ENCODE measurements around the gene UBA5. TPM values are rescaled to one million over a fixed set of nuclear protein-coding genes. Genes with fewer than 3 reads are reported as not detected.
"Not testable (repeated sequence)": the region's sequence is repeated elsewhere in the genome, so short reads cannot be mapped to it uniquely, and the experiment has no call there.

The UBA5 gene
- total RNA-seq, 2 experiments from 2014 or later: 68.9 to 77.6 TPM

DNA sequence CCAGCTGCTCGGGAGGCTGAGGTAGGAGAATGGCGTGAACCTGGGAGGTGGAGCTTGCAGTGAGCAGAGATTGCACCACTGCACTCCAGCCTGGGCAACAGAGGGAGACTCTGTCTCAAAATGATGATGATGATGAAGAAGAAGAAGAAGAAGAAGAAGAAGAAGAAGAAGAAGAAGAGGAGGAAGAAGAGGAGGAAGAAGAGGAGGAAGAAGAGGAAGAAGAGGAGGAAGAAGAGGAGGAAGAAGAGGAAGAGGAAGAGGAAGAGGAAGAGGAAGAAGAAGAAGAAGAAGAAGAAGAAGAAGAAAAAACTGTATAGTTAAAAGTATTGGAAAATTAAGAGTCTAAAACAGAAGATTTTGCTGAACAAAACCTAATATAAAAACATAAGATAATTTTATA is 18.7 kb upstream of the UBA5 start:
- not testable (repeated sequence) for H3K27me3 Mint-ChIP-seq, H3K4me3 Mint-ChIP-seq, H3K27ac Mint-ChIP-seq, DNase-seq, H3K9me3 Mint-ChIP-seq, H3K4me1 Mint-ChIP-seq
- peaks cover 10% of the 10 kb centered on the region for H3K36me3 Mint-ChIP-seq

DNA sequence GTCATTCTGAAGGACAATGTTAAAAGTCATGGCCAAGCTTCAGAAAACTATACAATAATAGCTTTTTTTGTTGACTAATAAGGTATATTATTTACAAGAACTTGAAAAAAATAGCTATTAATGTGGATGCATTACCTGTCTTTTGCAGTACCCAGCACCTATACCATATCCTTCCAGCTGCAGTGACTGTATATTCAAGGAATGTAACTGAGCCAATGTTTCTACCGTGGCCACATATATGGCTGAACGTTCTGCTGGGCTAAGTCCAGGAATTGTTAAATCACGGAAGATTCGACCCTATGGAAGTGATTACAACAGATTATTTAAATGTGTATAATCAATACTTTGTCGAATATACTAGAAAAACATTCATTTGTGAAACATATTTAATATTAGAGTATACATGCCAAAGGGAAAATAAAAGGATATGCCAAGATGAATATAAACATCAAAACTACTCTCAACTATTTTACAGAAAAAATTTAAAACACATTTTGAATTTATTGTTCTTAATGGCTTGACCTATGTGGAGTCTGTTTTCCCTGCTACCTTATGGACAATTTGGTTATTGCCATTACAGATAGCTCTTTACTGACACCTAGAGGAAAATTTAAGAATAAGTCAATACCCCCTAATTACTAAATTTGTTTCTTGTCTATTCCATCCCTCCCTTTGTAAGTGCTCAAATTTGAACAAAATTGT is 18.1 kb upstream of the UBA5 start:
- peaks cover 7% of the 10 kb centered on the region for H3K36me3 Mint-ChIP-seq
- peaks cover 2% of the 10 kb centered on the region for H3K4me1 Mint-ChIP-seq
- H3K4me3 Mint-ChIP-seq: no peak overlapping the region
- H3K9me3 Mint-ChIP-seq: no peaks in the 10 kb centered on the region
- DNase-seq: no peak
- H3K27me3 Mint-ChIP-seq: no peaks in the 10 kb centered on the region
- H3K27ac Mint-ChIP-seq: no peak overlapping the region

DNA sequence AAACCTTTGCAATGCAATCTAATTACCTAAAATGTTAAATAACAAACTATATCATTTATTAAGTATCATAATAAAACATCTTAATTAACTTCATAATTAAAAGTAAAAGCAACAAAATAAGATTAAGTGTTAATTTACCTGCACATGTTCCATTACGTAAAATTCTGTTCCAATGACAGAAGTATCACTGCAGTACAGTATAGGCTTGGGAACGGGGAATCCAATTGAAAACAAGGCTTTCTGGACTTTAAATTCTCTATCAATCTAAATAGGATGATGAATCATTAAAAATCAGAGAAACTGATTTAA is 17.6 kb upstream of the UBA5 start:
- H3K4me3 Mint-ChIP-seq: no peak overlapping the region
- H3K36me3 Mint-ChIP-seq: peaks cover 7% of the 10 kb centered on the region
- no peaks in the 10 kb centered on the region for H3K9me3 Mint-ChIP-seq
- H3K4me1 Mint-ChIP-seq: peaks cover 2% of the 10 kb centered on the region
- H3K27me3 Mint-ChIP-seq: no peaks in the 10 kb centered on the region
- DNase-seq: no peak
- no peak overlapping the region for H3K27ac Mint-ChIP-seq

DNA sequence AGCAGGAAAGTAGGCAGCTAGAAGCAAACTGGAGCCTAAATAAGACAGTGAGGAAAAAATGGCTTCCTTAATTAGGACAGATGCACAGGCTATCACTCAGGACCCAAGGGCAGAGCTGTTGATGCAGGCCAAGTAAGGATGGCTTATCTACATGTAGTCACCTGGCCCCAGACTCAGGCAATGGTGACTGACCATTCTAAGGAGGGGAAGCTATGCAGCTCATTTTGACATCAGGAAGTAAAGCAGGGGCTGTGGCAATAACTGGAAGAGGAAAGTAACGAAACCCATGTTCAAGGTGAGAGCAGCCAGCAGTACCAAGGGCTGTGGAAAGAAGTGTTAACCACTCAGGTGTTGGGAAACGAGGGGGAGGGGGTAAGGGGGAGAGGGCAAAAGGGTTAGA is 16.8 kb upstream of the UBA5 start:
- no peak overlapping the region for H3K27ac Mint-ChIP-seq
- H3K4me3 Mint-ChIP-seq: no peak overlapping the region
- peaks cover 7% of the 10 kb centered on the region for H3K36me3 Mint-ChIP-seq
- no peaks in the 10 kb centered on the region for H3K27me3 Mint-ChIP-seq
- no peak for DNase-seq
- no peaks in the 10 kb centered on the region for H3K9me3 Mint-ChIP-seq
- H3K4me1 Mint-ChIP-seq: peaks cover 2% of the 10 kb centered on the region

DNA sequence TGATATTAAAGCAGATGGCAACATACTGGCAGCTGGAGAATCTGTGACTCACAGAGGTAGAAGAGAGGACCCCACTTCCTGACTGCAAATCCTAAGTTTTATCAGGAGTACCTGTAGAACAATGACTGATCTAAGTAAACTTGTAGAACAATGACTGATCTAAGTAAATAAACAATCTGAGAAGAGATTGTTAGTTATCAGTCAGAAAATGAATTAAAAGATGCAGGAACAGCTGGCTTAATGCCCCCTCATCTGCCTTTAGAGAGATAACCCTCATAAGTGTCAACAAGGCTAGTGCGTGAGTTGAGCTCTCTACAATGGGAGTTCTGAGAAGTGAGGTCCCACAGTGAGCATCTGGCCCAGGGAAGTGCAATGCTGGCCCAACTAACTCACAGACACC is 15.1 kb upstream of the UBA5 start:
- Mint-ChIP-seq H3K9me3 (no peaks in the 10 kb centered on the region), H3K4me1 (peaks cover 4% of the 10 kb centered on the region), H3K27me3 (no peaks in the 10 kb centered on the region), H3K4me3 (no peak overlapping the region), H3K36me3 (peaks cover 3% of the 10 kb centered on the region), H3K27ac (no peak overlapping the region)
- no peak for DNase-seq

DNA sequence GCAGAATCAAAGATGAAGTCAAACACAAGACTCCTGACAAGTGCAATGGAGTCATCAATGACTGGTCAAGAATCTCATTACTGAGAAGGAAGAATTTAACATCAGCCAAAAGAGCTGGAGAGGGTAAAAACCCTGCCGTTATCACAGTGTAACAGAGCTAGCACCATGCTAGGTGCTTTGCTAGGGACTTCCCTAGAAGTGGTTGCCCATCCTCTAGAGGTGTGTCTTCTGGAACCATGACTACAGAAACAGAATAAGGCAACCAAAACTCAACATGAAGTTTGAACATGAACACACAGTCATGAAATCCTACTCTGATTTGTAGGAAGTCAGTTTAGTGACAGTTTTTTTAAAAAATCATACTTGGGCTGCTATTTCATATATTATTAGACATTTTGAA is 10.0 kb upstream of the UBA5 start:
- Mint-ChIP-seq H3K27ac (no peak overlapping the region), H3K4me1 (peaks cover 6% of the 10 kb centered on the region), H3K4me3 (no peak overlapping the region), H3K27me3 (no peaks in the 10 kb centered on the region), H3K36me3 (no peaks in the 10 kb centered on the region), H3K9me3 (no peaks in the 10 kb centered on the region)
- DNase-seq: no peak

DNA sequence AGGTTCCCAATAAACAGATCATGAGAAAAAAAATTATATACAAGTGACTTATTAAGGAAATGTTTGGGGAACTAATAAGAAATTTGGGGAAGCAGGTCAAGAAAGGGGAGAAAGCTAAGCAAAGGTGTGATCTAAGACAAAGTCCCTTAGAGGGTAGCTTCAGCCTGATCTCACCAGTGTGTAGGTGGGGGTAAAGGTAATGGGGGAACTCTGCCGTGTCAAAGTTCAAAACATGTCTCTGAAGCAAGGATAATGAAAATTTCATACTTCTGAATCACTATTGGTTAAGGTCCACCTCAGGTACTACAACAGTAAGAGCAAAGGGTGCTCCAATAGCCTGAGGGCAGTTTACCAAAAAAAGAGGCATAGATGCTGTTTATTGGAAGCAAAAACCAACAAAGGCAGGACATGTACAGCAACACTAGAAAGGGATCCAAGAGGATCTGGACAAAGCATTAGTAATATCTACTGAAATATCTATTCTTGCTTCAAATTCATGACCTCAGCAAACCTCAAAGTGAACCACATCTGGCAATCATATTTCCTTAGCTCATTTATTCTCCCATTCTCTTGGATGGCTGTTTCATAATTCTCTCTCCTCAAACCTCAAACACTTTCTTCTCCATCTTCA is 7.4 kb upstream of the UBA5 start:
- Mint-ChIP-seq H3K27ac (no peak overlapping the region), H3K4me1 (peaks cover 17% of the 10 kb centered on the region), H3K27me3 (no peaks in the 10 kb centered on the region), H3K9me3 (no peaks in the 10 kb centered on the region), H3K36me3 (peaks cover 3% of the 10 kb centered on the region), H3K4me3 (no peak overlapping the region)
- no peak for DNase-seq

DNA sequence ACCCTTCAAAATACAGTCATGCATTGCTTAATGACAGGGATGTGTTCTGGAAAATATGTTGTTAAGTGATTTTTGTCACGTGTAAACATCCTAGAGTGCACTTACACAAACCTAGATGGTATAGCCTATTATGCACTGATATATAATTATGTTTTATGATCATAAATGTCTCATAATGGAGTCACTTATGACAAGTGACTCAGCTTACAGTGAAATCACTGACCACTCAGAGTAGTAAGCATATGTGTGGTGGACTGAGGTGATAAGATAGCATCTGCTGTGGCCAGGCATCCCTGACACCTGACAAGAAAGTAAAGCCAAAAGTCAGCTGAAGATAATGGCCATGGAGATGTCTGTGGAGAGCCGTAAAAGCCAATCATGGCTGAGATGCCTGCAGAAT is 5.9 kb upstream of the UBA5 start:
- H3K4me3 Mint-ChIP-seq: no peak overlapping the region
- H3K27me3 Mint-ChIP-seq: no peaks in the 10 kb centered on the region
- peaks cover 20% of the 10 kb centered on the region for H3K4me1 Mint-ChIP-seq
- DNase-seq: no peak
- no peak overlapping the region for H3K27ac Mint-ChIP-seq
- H3K36me3 Mint-ChIP-seq: peaks cover 3% of the 10 kb centered on the region
- H3K9me3 Mint-ChIP-seq: no peaks in the 10 kb centered on the region

DNA sequence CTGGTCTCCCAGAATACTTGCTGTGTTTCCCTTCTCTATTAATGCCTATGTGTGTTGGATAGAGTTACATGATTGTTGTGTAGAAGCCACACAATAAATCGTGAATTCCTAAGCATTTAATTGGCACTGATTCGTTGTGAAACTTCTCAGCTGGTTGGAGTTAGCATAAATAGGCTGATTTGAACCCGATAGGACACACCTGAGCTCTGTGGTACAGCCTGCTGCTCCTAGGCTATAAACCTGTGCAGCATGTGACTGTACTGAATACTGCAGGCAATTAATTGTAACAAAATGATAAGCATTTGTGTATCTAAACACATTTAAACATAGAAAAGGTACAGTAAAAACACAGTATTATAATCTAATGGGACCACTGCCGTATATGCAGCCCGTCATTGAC is 5.4 kb upstream of the UBA5 start:
- no peak overlapping the region for H3K4me3 Mint-ChIP-seq
- H3K27ac Mint-ChIP-seq: no peak overlapping the region
- peaks cover 3% of the 10 kb centered on the region for H3K36me3 Mint-ChIP-seq
- H3K9me3 Mint-ChIP-seq: no peaks in the 10 kb centered on the region
- no peaks in the 10 kb centered on the region for H3K27me3 Mint-ChIP-seq
- peaks cover 20% of the 10 kb centered on the region for H3K4me1 Mint-ChIP-seq
- DNase-seq: no peak

DNA sequence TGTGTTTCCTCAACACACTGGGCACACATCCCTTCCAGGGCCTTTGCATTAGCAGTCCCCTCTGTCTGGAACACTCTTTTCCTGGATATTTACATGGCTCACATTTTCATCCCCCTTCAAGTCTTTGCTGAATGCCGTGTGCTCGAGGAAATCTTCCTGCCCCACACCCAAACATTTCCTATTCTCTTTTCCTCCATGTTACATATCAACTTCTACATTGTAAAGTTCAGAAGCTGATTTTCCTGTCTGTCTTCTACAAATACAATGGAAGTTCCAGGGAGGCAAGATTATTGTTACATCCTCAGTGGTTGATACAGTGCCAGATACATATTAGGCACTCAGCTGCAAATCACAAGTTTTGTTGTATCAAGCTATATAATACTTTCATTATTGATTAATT is 4.7 kb upstream of the UBA5 start:
- Mint-ChIP-seq H3K36me3 (peaks cover 3% of the 10 kb centered on the region), H3K4me1 (peaks cover 20% of the 10 kb centered on the region), H3K27me3 (no peaks in the 10 kb centered on the region), H3K27ac (no peak overlapping the region), H3K9me3 (no peaks in the 10 kb centered on the region), H3K4me3 (no peak overlapping the region)
- no peak for DNase-seq

DNA sequence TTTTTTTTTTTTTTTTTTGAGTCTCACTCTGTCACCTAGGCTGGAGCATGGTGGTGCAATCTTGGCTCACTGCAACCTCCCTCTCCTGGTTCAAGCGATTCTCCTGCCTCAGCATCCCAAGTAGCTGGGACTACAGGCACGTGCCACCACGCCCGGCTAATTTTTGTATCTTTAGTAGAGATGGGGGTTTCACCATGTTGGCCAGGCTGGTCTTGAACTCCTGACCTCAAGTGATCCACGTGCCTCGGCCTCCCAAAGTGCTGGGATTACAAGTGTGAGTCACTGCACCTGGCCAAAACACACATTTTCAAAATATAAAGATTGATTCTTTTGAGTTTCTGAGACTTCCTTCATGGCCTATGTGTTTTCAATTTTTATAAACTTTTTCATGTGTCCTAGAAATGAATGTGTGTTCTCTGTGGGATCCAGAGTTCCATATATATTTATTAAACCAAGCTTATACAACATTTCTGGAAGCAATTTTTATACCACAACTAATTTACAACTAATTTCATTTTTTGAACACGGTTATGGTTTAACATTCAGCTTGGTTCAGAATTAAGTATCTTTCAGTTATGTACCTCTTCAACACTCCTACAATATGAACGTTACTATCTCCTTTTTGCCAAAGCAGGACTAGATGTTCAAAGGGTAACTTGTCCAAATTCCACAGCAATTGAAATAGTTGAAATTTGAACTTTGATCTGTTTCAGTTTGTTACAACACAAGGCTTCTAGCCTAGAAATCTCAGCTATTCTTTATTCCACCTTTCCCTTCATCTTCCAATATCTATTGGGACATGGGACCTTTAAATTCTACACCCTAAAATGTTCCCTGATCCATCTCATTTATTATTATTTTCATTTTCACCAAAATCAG is 2.0 kb upstream of the UBA5 start:
- DNase-seq: no peak
- no peaks in the 10 kb centered on the region for H3K27me3 Mint-ChIP-seq
- H3K4me1 Mint-ChIP-seq: peaks cover 35% of the 10 kb centered on the region
- H3K9me3 Mint-ChIP-seq: no peaks in the 10 kb centered on the region
- H3K27ac Mint-ChIP-seq: no peak overlapping the region
- peaks cover 15% of the 10 kb centered on the region for H3K36me3 Mint-ChIP-seq
- peak overlapping the region; percentile 94 for H3K4me3 Mint-ChIP-seq

DNA sequence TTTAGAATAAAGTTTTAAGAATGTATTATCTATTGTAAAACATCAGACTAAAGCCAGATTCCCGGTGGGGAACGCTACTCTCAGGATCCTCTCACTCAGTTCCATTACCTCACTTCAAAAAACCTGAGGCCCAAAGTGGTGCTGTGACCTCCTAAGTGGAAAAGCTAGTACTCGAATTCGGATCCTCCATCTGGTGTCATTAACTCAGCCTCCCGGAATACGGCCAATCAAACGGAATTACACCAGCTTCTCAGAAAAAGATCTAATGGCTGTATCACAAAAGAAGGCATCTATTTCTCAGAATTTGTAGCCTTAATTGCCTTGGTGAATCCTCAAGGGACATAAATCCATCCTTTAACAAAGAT is 1.1 kb upstream of the UBA5 start:
- H3K4me1 Mint-ChIP-seq: peaks cover 43% of the 10 kb centered on the region
- no peak for DNase-seq
- H3K27me3 Mint-ChIP-seq: no peaks in the 10 kb centered on the region
- peaks cover 19% of the 10 kb centered on the region for H3K36me3 Mint-ChIP-seq
- H3K9me3 Mint-ChIP-seq: no peaks in the 10 kb centered on the region
- H3K27ac Mint-ChIP-seq: peak overlapping the region; percentile 97
- H3K4me3 Mint-ChIP-seq: peak overlapping the region; percentile 94

DNA sequence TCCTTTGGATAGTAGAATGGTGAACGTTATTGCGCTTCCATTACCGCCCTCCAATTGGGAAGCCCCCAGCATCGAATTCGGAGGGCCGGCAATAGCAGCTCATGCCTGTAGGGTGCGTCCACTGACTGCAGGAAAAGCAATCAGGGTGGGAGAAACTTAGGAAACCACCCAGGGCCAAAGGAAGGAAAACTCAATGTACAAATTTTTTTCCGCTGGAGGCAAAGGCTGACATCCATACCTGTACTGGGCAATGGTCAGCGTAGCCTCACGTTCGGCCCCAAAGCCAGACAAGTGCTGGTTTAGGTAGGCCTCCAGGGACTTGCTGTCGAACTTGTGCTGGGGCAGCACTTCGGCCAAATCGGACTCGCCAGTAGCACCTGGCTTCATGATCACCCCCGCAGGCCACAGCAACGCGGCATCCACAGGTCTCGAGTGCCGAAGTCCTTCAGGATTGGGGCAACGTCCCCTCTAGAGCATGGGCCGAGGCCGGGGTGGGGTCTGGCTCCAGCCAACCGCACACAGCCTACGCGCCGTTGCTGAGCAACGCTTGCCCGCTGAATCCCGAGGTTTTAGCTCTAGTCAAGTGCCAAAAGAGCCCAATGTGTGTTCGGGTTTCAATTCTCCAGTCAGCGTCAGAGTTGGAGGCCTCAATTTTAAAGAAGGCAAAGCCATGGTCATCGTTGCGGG is 621 bp upstream of the UBA5 start, which contains the start of gene ACAD11:
Gene ACAD11 (minus strand): TSS at position 445 of the 687 bp plus-strand sequence. CDS start 58 bp downstream, at position 387.
- Mint-ChIP-seq H3K36me3 (peaks cover 20% of the 10 kb centered on the region), H3K27ac (peak within 1 kb of the TSS; percentile 97), H3K4me1 (peaks cover 47% of the 10 kb centered on the region), H3K27me3 (no peaks in the 10 kb centered on the region), H3K9me3 (no peaks in the 10 kb centered on the region), H3K4me3 (peak within 1 kb of the TSS; percentile 94)
- peak; percentile 55 for DNase-seq

DNA sequence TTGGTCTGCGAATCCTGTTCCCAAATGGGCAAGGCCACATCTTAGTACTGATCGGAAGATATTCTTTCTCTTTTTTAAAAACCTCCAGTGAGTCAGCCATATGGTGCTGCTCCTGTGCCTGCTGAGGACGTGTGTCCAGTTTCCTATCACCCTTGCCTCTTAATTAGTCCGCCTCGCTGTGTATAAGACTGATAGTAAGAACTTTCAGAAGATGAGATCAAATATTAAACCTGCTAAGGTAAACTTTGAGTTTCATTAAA is 612 bp downstream of the UBA5 start:
- peaks cover 20% of the 10 kb centered on the region for H3K36me3 Mint-ChIP-seq
- no peaks in the 10 kb centered on the region for H3K9me3 Mint-ChIP-seq
- no peak for DNase-seq
- no peaks in the 10 kb centered on the region for H3K27me3 Mint-ChIP-seq
- H3K27ac Mint-ChIP-seq: peak overlapping the region; percentile 97
- H3K4me3 Mint-ChIP-seq: peak overlapping the region; percentile 94
- peaks cover 51% of the 10 kb centered on the region for H3K4me1 Mint-ChIP-seq

DNA sequence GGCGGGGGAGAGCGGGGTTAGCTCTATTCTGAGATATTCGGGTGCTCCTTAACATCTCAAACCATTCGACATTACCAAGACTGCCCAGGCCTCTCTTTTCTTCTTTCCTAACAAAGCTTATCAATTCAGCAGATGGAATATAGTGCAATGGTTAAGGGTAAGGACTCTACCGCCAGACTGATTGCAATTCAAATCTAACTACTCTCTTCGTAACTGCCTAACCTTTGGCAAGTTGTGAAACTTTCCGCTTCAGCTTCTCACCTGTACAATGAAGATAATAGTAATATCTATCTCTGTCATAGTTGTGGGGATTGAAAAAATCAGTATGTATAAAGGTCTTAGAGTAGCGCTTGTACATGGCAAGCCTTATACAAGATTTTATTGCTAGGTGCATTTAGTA is 972 bp downstream of the UBA5 start:
- Mint-ChIP-seq H3K27ac (peak overlapping the region; percentile 97), H3K4me1 (peaks cover 52% of the 10 kb centered on the region), H3K9me3 (no peaks in the 10 kb centered on the region)

More for the DNA sequence above, 972 bp downstream of the UBA5 start:
- Mint-ChIP-seq H3K27me3 (no peaks in the 10 kb centered on the region), H3K4me3 (peak overlapping the region; percentile 94), H3K36me3 (peaks cover 20% of the 10 kb centered on the region)
- no peak for DNase-seq

Data from activated naive CD8-positive, alpha-beta T cell treated with anti-CD3 and anti-CD28 coated beads for 36 hours (primary cell).